Activated CD8-positive, alpha-beta T cell treated with anti-CD3 and anti-CD28 coated beads for 36 hours (primary cell): Measurements from ENCODE around the gene TMX3. TPM values are rescaled to one million over a fixed set of nuclear protein-coding genes. Genes with fewer than 3 reads are reported as not detected.

Source experiments
- ATAC-seq: fragments of 200-7000 bp; cut with Tn5 transposase; one replicate; pipeline ENCODE4 v1.10.0; 2021; ENCODE audit warnings: mild to moderate bottlenecking, moderate library complexity
- CTCF ChIA-PET: fragments of 350-600 bp; sonication (Branson Sonifier 250); formaldehyde crosslinking; loops from one replicate; lab custom pipeline; 2021; ENCODE audit warnings: antibody characterized with exemption; lab: Charles Lee
- POLR2A ChIA-PET: fragments of 350-600 bp; sonication (Branson Sonifier 250); formaldehyde crosslinking; loops from one replicate; lab custom pipeline; 2021; ENCODE audit warnings: antibody characterized with exemption; lab: Charles Lee
- DNase-seq: peaks from one replicate; pipeline ENCODE4 v3.0.0-alpha.2; 2020
- H3K27ac Mint-ChIP-seq: one replicate; pipeline ENCODE4 v1.8.0; 2021; ENCODE audit warnings: mild to moderate bottlenecking, mixed read lengths
- H3K27me3 Mint-ChIP-seq: one replicate; pipeline ENCODE4 v1.8.0; 2021; ENCODE audit warnings: mixed read lengths
- H3K36me3 Mint-ChIP-seq: one replicate; pipeline ENCODE4 v1.8.0; 2021; ENCODE audit warnings: low read depth, mixed read lengths
- H3K4me1 Mint-ChIP-seq: one replicate; pipeline ENCODE4 v1.8.0; 2021; ENCODE audit warnings: low read depth, mixed read lengths
- H3K4me3 Mint-ChIP-seq: one replicate; pipeline ENCODE4 v1.8.0; 2021; ENCODE audit warnings: mild to moderate bottlenecking, moderate library complexity, mixed read lengths
- H3K9me3 Mint-ChIP-seq: one replicate; pipeline ENCODE4 v1.8.0; 2021; ENCODE audit warnings: mixed read lengths
- intact Hi-C: fragments of 100-400 bp; cut with micrococcal nuclease; formaldehyde crosslinking; loops from one replicate; pipeline ENCODE4 v1.10.0; 2022
- total RNA-seq, 2 experiments: library from RNA; stranded (reverse); gene quantifications; one replicate each; pipeline ENCODE4 v1.2.3, GENCODE V29; 2021
- TF ChIP-seq, protein P1 (sequence below): fragments of 200-600 bp; IDR thresholded peaks from one replicate; pipeline ENCODE4 v1.8.0; 2022; ENCODE audit warnings: antibody characterized with exemption, mild to moderate bottlenecking

The TMX3 gene
- total RNA-seq, 2 experiments from 2014 or later, result 39.7 to 51.4 TPM

DNA sequence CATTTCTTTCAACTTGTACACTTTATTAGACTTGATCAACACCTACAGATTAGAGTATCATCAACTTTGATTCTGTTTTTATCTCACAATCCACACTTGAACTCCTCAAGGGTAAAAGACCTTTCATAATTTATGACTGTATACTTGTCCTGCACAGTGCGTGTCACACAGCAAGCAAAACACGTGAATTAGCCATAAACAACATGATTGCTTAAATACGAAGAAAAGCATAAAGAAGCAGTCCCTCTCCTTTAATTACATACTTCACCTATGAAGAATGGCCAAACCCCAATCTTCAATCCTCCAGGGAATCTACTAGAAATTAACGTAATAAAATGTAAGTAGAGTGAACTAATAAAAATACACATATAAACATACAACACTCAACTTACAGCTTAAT is 13.6 kb downstream of the TMX3 start:
- no peaks in the 10 kb centered on the region for H3K27me3 Mint-ChIP-seq
- intact Hi-C loops, result no loop called here
- ChIA-PET CTCF (no interaction called here), POLR2A (no interaction called here)
- DNase-seq, result no peak
- TF ChIP-seq, protein P1, sequence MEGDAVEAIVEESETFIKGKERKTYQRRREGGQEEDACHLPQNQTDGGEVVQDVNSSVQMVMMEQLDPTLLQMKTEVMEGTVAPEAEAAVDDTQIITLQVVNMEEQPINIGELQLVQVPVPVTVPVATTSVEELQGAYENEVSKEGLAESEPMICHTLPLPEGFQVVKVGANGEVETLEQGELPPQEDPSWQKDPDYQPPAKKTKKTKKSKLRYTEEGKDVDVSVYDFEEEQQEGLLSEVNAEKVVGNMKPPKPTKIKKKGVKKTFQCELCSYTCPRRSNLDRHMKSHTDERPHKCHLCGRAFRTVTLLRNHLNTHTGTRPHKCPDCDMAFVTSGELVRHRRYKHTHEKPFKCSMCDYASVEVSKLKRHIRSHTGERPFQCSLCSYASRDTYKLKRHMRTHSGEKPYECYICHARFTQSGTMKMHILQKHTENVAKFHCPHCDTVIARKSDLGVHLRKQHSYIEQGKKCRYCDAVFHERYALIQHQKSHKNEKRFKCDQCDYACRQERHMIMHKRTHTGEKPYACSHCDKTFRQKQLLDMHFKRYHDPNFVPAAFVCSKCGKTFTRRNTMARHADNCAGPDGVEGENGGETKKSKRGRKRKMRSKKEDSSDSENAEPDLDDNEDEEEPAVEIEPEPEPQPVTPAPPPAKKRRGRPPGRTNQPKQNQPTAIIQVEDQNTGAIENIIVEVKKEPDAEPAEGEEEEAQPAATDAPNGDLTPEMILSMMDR, result no peak
- H3K36me3 Mint-ChIP-seq, result peaks cover 44% of the 10 kb centered on the region
- H3K4me1 Mint-ChIP-seq, result peaks cover 24% of the 10 kb centered on the region
- H3K4me3 Mint-ChIP-seq, result no peak overlapping the region
- no peak for ATAC-seq
- no peak overlapping the region for H3K27ac Mint-ChIP-seq
- H3K9me3 Mint-ChIP-seq, result no peaks in the 10 kb centered on the region

DNA sequence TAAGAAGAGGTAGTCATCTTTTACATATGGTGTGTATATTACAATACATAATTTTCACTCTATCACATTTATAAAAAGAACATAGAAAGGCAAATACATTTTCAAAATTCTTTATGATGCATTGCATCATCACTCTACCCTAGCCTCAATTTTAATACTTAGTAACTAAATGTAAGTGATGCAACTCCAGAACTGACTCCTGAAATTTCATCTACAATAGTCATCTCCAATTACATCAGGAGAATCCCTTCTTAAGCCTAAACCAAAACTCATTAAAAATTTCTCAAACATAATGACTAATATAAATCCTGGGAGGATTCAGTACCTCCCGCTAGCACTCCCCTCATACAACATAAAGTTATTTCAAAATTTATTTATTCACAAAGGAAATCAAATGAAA is 15.9 kb downstream of the TMX3 start:
- intact Hi-C loops, result no loop called here
- H3K27ac Mint-ChIP-seq, result no peak overlapping the region
- CTCF ChIA-PET, result interaction anchor here (0.6 kb wide), 1 partner anchor 21 kb away, joined by 3 read pairs; no protein-coding TSS in a partner anchor

DNA sequence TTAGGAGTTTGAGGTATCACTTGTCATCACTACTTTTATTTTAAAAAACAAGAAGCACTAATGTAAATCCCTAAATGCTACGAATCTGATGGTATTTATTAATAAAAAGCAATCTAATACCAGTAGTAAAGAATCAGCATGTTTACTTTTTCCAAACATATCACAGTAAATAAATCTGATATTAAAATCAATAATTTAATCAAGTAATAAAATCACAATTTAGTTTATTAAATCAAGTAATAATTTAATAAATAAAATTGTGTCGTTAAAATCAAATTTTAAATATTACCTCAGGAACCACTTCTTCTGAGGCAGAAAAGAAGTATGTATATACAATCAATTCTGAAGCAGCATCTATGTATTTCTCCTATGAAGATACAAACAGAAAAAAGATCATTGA is 18.0 kb downstream of the TMX3 start:
- Mint-ChIP-seq H3K4me1 (peaks cover 4% of the 10 kb centered on the region), H3K27me3 (no peaks in the 10 kb centered on the region), H3K36me3 (peaks cover 40% of the 10 kb centered on the region), H3K9me3 (no peaks in the 10 kb centered on the region), H3K27ac (no peak overlapping the region), H3K4me3 (no peak overlapping the region)
- TF ChIP-seq, protein P1, result no peak
- CTCF ChIA-PET, result no interaction called here
- intact Hi-C loops, result no loop called here
- ATAC-seq, result no peak
- POLR2A ChIA-PET, result no interaction called here
- no peak for DNase-seq

More for the DNA sequence above, 15.9 kb downstream of the TMX3 start:
- DNase-seq (no peak), ATAC-seq (no peak)
- POLR2A ChIA-PET, result no interaction called here
- Mint-ChIP-seq H3K9me3 (no peaks in the 10 kb centered on the region), H3K36me3 (peaks cover 47% of the 10 kb centered on the region), H3K27me3 (no peaks in the 10 kb centered on the region), H3K4me1 (peaks cover 12% of the 10 kb centered on the region), H3K4me3 (no peak overlapping the region)
- TF ChIP-seq, protein P1, result no peak

DNA sequence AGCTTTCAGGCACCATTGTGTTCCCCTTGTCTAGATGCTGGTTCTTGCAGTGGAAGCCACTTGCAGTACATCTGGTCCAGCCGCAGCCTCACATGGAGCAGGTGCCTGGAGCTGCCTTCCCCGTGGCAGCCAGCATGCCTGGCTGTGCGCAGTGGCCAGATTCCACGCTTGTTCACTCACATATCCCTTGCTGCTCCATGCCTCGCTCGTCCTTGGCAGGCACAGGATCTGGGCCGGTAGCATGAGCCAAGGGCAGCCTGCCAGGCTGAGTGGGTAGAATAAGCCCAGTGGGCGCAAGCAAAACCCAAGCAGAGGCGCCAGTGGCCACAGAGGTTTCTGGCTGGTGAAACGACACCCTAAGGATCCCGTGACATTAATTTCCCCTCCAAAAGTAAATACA is 20.6 kb downstream of the TMX3 start:
- CTCF ChIA-PET, result no interaction called here
- no peak overlapping the region for H3K27ac Mint-ChIP-seq

DNA sequence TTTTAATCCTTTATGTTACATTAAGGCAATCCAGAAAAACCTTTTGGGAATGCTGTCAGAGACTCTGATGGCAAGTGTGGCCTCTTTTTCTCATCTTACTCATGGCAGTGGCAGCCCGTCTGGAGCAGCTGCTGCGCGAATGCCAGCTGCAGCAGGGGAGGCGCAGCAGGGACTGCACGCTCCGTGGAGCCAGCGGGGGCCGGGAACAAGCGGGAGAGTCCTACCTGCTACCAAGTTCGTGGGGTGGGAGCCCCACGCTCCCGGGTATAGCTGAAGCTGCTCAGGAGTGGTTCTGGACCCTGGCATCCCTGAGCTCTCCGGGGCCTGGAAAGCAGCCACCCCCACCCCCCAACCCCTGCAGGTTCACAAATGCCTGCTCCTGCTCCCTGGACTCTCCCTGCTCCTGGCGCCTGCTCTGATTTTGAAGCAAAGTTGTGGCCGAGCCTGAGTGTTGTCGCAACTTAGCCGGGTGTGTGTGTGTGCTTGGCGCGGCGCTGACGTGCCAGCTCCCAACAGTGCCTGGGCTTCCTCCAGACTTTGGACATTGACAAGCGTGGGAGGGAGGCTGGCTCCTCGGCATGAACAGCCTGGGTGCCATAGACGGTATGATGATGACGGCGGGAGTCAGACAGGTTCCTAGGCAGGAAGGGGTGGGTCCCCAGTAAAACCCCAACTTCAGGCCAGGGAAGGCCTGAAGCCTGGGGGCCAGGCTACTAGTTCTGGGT is 21.7 kb downstream of the TMX3 start:
- ATAC-seq (no peak), DNase-seq (no peak)
- H3K27ac Mint-ChIP-seq, result no peak overlapping the region
- no peaks in the 10 kb centered on the region for H3K27me3 Mint-ChIP-seq
- CTCF ChIA-PET, result interaction anchor here (1.2 kb wide), 1 partner anchor 33 kb away, joined by 4 read pairs; no protein-coding TSS in a partner anchor
- TF ChIP-seq, protein P1, result no peak
- H3K9me3 Mint-ChIP-seq, result no peaks in the 10 kb centered on the region
- peaks cover 29% of the 10 kb centered on the region for H3K36me3 Mint-ChIP-seq
- POLR2A ChIA-PET, result no interaction called here
- H3K4me3 Mint-ChIP-seq, result no peak overlapping the region
- no peaks in the 10 kb centered on the region for H3K4me1 Mint-ChIP-seq
- intact Hi-C loops, result no loop called here

More for the DNA sequence above, 20.6 kb downstream of the TMX3 start:
- intact Hi-C loops, result no loop called here
- H3K9me3 Mint-ChIP-seq, result no peaks in the 10 kb centered on the region
- no peaks in the 10 kb centered on the region for H3K27me3 Mint-ChIP-seq
- H3K4me3 Mint-ChIP-seq, result no peak overlapping the region
- H3K4me1 Mint-ChIP-seq, result no peaks in the 10 kb centered on the region
- no peak for ATAC-seq
- no peak for DNase-seq
- TF ChIP-seq, protein P1, result no peak
- POLR2A ChIA-PET, result no interaction called here
- H3K36me3 Mint-ChIP-seq, result peaks cover 31% of the 10 kb centered on the region
